Colonic mucosa (tissue), 4 donors: ENCODE results near the gene PLXDC1. TPM values are rescaled to one million over a fixed set of nuclear protein-coding genes. Genes with fewer than 3 reads are reported as not detected.

ENCODE experiments used
- DNase-seq: peaks from one replicate; pipeline ENCODE4 v3.0.0-alpha.2; 2020
- H3K27ac ChIP-seq: fragments of 200-600 bp; one replicate; pipeline ENCODE4 v1.8.0; 2021
- H3K27me3 ChIP-seq: fragments of 200-600 bp; one replicate; pipeline ENCODE4 v1.8.0; 2021
- H3K36me3 ChIP-seq: fragments of 200-600 bp; one replicate; pipeline ENCODE4 v1.8.0; 2021
- H3K4me1 ChIP-seq: fragments of 200-600 bp; one replicate; pipeline ENCODE4 v1.8.0; 2021; ENCODE audit warnings: mild to moderate bottlenecking
- H3K4me3 ChIP-seq: fragments of 200-600 bp; one replicate; pipeline ENCODE4 v1.8.0; 2021
- H3K9ac ChIP-seq, 2 donors: one replicate each; pipeline ENCODE4 v1.7.0; 2013; ENCODE audit warnings: control low read depth in 2 of 2, low read depth in 2 of 2, low read length in 2 of 2
- H3K9me3 ChIP-seq: fragments of 200-600 bp; one replicate; pipeline ENCODE4 v1.8.0; 2021
- CTCF ChIP-seq: fragments of 200-600 bp; IDR thresholded peaks from one replicate; pipeline ENCODE4 v1.8.0; 2022; ENCODE audit warnings: antibody characterized with exemption, mild to moderate bottlenecking
- intact Hi-C: fragments of 100-400 bp; cut with DNase I; formaldehyde crosslinking; loops from one replicate; pipeline ENCODE4 v1.14.1; 2022
- total RNA-seq, 2 donors: library from RNA; stranded (reverse); fragmentation: NEBNext Ultra II Directional in 1 of 2; extraction: Animal tissue kit (Norgen Biotek cat#: 25700) in 1 of 2; gene quantifications; one replicate each; pipeline ENCODE4 v1.2.1, GENCODE V29; 2021
- donor health status: healthy.
- donor health status: DM: no; HTN: no; CAD: no.
- donor health status: DM: no; HTN: no; CAD: no.

The PLXDC1 gene
- total RNA-seq, 2 donors from 2014 or later = 0.54 to 4.4 TPM

- H3K27ac ChIP-seq = no peak overlapping the region
- intact Hi-C loops = no loop called here
These were observed 12.3 kb downstream of the PLXDC1 start for GRCh38 chr17:39139161-39139511.

GRCh38 chr17:39138431-39139160, 12.8 kb downstream of the PLXDC1 start:
- no peak overlapping the region for H3K9ac ChIP-seq
- intact Hi-C loops = no loop called here
- H3K9me3 ChIP-seq = no peaks in the 10 kb centered on the region
- H3K27me3 ChIP-seq = no peaks in the 10 kb centered on the region
- H3K27ac ChIP-seq = no peak overlapping the region
- no peaks in the 10 kb centered on the region for H3K4me1 ChIP-seq
- no peaks in the 10 kb centered on the region for H3K36me3 ChIP-seq
- no peak overlapping the region for H3K4me3 ChIP-seq
- DNase-seq = no peak
- no peak for TF ChIP-seq CTCF

More at GRCh38 chr17:39139161-39139511, 12.3 kb downstream of the PLXDC1 start:
- no peak for DNase-seq
- H3K27me3 ChIP-seq = no peaks in the 10 kb centered on the region
- TF ChIP-seq CTCF = no peak
- H3K4me3 ChIP-seq = no peak overlapping the region
- H3K9me3 ChIP-seq = no peaks in the 10 kb centered on the region
- H3K4me1 ChIP-seq = no peaks in the 10 kb centered on the region
- H3K36me3 ChIP-seq = no peaks in the 10 kb centered on the region
- no peak overlapping the region for H3K9ac ChIP-seq

- Histone ChIP-seq H3K27me3 (no peaks in the 10 kb centered on the region), H3K27ac (no peak overlapping the region), H3K4me3 (no peak overlapping the region), H3K9ac (no peak overlapping the region), H3K36me3 (no peaks in the 10 kb centered on the region), H3K4me1 (no peaks in the 10 kb centered on the region), H3K9me3 (no peaks in the 10 kb centered on the region)
- intact Hi-C loops = no loop called here
- no peak for DNase-seq
- TF ChIP-seq CTCF = no peak
These were observed 16.6 kb downstream of the PLXDC1 start for GRCh38 chr17:39134878-39135277.

- Histone ChIP-seq H3K9ac (no peak overlapping the region), H3K27me3 (no peaks in the 10 kb centered on the region), H3K9me3 (no peaks in the 10 kb centered on the region), H3K27ac (no peak overlapping the region), H3K4me3 (no peak overlapping the region), H3K4me1 (no peaks in the 10 kb centered on the region), H3K36me3 (no peaks in the 10 kb centered on the region)
- intact Hi-C loops = no loop called here
- TF ChIP-seq CTCF = no peak
- no peak for DNase-seq
These were observed 19.2 kb downstream of the PLXDC1 start for GRCh38 chr17:39132192-39132610.

GRCh38 chr17:39131616-39132015, 19.8 kb downstream of the PLXDC1 start:
- no peak for TF ChIP-seq CTCF
- DNase-seq = no peak
- Histone ChIP-seq H3K27ac (no peak overlapping the region), H3K9me3 (no peaks in the 10 kb centered on the region), H3K4me1 (no peaks in the 10 kb centered on the region), H3K36me3 (no peaks in the 10 kb centered on the region), H3K9ac (no peak overlapping the region), H3K4me3 (no peak overlapping the region), H3K27me3 (no peaks in the 10 kb centered on the region)
- intact Hi-C loops = no loop called here
